ENCODE results near the gene ICOSLG.
"Not testable (repeated sequence)": the region's sequence is repeated elsewhere in the genome, so short reads cannot be mapped to it uniquely, and the experiment has no call there.

Gene ICOSLG

GRCh38 chr21:44265734-44266270 is 25.1 kb upstream of the ICOSLG start:
- in situ Hi-C loops (cut with MboI; ENCODE audit: low sequenced_read_pairs): no loop called here

- in situ Hi-C loops (cut with MboI; ENCODE audit: low sequenced_read_pairs): no loop called here
Observed at GRCh38 chr21:44263768-44264167, 23.0 kb upstream of the ICOSLG start.

DNA sequence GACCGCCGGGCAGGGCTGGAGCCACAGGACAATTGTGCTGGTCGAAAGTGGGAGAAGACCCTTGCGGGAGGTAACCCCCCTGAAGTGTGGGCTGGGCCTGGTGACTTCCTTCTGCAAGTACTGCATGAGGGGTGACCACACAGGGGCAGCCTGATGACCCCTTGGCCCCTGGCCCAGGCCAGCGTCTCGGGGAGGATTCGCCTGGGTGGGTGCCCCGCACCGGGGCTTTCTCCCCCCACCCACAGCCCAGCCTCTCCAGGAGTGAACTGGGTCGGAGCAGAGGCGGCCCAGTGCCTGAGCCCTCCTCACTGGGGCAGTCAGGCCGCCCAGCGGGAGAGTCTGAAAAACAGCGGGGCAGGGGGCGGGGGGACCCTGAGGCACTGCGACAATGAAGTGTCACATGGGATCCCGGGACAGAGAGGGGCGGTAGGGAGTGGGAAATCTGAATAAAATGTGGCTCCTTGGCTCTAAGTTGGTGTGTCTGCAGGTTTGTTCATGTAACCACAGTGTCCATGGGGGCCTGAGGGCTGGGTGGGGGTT is 22.5 kb upstream of the ICOSLG start:
- in situ Hi-C loops (cut with MboI; ENCODE audit: low sequenced_read_pairs): no loop called here

- in situ Hi-C loops (cut with MboI; ENCODE audit: low sequenced_read_pairs): no loop called here
Observed at GRCh38 chr21:44262338-44263056, 21.8 kb upstream of the ICOSLG start.

GRCh38 chr21:44261675-44262295 is 21.0 kb upstream of the ICOSLG start, which contains the start of gene DNMT3L:
Gene DNMT3L (minus strand): TSS chr21:44261897. CDS start chr21:44261259, 638 bp downstream.
- in situ Hi-C loops (cut with MboI; ENCODE audit: low sequenced_read_pairs): no loop called here

- in situ Hi-C loops (cut with MboI; ENCODE audit: low sequenced_read_pairs): no loop called here
Observed at GRCh38 chr21:44260791-44261631, 20.3 kb upstream of the ICOSLG start.

DNA sequence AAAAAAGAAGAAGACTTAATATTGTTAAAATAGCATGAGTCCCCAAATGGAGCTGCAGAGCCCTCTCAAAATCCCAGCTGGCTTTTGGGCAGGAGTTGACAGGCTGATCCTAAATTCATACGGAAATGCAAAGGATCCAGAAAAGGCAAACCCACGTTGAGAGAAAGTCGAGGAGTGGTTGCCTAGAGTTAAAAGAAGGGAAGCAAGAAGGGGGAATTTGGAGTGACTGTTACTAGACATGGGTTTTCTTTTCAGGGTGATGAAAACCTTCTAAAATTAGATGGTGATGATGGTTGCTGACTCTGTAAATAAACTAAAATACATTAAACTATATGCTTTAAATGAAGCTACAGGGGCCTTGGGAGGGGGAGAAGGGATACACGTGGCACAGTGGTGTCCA is 19.3 kb upstream of the ICOSLG start:
- in situ Hi-C loops (cut with MboI; ENCODE audit: low sequenced_read_pairs): no loop called here

DNA sequence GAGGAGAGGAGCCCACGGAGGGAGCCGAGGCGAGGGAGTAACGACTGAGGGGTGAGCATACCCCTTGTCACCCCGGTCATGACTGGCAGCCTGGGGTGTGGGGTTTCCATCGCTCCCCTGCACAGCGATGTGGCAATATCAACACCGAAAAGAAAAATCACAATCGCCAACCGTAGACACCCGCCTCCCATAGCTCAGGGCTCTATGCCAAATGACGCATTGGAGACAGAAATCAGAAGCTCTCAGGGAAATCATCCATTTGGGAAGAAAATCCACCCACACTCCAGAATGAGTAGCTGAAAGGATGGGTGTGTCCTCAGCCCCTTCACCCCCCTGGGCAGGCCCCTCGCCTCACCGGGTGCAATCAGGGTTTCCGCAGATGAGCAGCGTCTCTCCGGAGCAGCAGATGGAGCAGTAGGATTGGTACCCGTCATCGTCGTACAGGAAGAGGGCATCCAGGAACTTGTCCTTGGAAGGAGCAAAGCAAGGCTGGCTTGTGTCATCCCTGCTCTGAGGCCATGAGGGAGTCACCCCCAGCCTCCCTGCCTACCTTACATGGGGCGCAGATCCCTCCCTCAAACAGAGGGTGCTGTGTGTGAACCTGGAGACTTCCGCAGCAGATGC is 18.5 kb upstream of the ICOSLG start:
- in situ Hi-C loops (cut with MboI; ENCODE audit: low sequenced_read_pairs): no loop called here

DNA sequence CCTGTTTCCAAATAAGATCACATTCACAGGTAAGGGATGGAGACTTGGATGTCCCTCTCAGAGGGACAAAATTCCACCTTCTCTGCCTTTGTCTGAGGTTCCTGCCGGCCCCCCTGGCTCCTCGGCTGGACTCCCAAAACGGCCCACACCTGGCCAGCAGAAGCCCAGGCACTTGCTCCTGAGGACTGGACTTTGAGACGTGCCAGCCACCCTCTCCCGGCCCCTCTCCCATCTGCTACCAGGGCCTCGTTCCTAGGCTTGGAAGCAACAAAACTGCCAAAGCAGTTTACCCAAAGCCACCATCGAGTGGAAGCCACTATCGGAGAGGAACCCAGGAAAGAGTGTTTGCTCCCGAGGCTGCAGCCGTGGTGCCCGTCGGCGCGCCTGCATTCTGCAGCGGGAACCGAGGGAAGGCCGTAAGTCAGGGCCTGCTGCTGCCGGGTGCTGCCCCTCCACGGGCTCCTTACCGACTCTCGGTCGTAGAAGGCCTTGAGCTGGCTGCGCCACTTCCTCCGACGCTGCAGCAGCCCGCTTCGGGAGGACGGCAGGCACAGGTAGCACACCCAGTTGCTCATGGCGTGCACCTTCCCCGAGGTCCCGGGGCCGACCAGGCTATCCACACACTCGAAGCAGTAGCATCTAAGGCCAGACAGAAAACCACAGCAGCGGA is 17.4 kb upstream of the ICOSLG start:
- in situ Hi-C loops (cut with MboI; ENCODE audit: low sequenced_read_pairs): no loop called here

- in situ Hi-C loops (cut with MboI; ENCODE audit: low sequenced_read_pairs): no loop called here
Observed at GRCh38 chr21:44255511-44255981, 14.8 kb upstream of the ICOSLG start.

DNA sequence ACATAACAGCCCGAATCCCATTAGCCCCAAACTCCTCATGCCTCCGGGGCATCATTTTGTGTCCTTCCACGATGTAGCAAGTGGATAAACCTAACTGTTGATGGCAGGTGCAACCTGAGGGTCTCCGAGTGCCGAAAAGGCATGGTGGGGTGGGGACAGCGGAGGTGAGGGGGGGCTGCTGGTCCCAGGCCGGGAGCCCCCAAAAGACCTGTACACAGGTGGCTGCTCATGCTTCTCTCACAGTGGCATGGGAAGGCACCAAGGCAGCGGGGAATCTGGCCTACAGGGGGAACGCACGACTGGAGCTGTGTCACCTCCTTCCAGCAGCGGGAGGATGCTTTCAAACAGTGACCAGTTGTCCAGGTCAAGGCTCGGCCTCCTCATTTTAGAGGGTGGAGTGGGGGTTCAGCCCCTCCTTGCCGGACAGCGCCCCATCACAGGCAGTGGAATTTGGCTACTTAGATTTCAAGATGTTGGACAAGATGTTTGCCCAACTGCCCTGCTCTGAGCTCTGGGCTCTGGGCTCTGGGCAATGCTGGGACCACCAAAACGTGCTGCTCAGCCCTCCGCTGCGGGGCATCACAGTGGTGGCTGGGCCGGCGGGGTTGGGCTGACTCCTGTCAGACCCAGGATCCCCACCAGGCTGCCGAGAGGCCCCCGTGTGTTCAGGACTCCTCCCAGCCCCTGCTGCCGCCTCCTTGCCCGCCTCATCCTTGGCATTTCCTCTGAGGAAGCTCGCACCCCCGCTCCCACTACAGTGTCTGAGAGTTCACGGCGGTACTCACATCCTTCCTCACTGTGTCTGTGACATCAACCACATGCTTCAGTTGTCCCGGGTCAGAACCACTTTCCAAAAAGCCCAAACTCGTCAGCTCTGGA is 13.3 kb upstream of the ICOSLG start:
- in situ Hi-C loops (cut with MboI; ENCODE audit: low sequenced_read_pairs): no loop called here

DNA sequence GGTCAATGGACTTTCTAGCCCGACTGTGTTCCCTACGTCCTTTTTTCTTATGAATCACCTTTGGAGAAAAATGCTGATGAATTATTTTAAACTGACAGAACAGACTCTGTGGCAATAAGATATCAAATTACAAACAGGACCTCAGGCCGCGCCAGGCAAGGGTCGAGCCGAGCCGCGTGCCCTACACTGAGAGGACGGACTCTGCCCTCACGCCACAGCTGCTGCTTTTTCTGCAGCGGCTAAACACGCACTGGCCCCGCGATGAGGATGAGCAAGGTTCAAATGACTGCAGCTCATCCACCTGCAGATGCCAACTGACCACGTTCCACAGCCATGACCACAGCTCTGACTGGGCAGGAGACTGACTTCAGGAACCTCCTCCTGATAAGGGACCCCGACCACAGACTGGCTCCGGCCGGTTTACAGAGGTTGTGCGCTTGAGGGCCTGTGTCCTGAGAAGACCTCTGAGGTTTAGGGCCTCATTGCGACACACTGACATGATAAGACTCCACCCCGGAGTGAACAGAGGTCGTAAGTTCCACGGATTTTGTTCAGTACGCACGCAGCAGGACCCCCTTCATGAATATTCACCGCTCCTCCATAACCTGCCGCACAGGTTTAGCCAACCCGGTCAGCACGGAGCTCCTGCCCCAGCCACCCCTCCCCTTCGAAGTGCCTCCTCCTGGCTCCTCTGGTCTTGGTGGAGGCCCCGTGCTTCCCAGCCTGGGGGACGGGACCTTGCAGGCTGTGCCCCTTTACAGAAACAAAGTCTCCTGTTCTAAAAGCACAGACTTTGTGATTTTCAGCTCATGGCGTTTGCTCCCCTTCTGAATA is 8.7 kb upstream of the ICOSLG start:
- in situ Hi-C loops (cut with MboI; ENCODE audit: low sequenced_read_pairs): not testable (repeated sequence)

GRCh38 chr21:44247904-44248303 is 7.2 kb upstream of the ICOSLG start:
- in situ Hi-C loops (cut with MboI; ENCODE audit: low sequenced_read_pairs): not testable (repeated sequence)

- in situ Hi-C loops (cut with MboI; ENCODE audit: low sequenced_read_pairs): not testable (repeated sequence)
Observed at GRCh38 chr21:44243980-44244379, 3.2 kb upstream of the ICOSLG start.

DNA sequence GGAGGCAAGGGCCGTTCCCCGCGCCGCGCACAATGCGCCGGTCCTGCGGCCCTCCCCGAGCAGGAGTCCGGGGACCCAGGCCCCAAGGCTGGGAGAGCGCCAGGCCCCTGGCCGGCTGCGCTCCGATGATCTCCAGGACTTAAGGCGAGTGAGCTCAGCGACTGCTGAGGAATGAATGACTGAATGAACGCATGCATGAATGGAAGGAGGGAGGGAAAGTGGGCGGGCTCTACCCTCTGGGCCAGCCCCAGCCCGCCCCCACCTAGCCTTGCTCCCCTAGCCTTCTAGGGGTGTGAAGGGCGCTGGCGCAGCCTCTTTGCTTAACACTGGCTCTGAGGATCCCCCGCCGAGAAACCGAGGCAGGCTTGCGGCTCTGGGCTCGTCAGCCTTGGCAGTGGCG is 538 bp upstream of the ICOSLG start:
- in situ Hi-C loops (cut with MboI; ENCODE audit: low sequenced_read_pairs): not testable (repeated sequence)

DNA sequence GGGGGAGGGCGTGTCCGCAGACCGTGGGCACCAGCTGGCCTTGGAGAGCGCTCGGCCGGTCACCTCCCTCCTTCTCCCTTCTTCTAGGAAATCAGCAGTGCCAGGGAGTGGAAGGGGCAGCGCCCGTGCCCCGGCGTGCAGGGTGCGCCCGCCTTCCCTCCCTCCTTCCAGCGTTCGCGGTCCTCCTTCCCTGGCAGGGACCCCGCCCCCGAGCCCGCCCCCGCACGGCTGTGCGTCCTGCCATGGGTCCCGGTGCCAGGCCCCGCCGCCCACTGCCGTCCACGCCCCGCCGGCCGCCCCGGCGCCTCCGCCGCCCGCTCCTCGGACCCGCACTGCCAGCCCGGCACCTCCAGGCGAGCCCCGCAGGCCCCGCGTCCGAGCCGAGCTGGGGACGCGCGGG is 390 bp downstream of the ICOSLG start:
- in situ Hi-C loops (cut with MboI; ENCODE audit: low sequenced_read_pairs): not testable (repeated sequence)

GRCh38 chr21:44229561-44229960 is 11.2 kb downstream of the ICOSLG start:
- in situ Hi-C loops (cut with MboI; ENCODE audit: low sequenced_read_pairs): not testable (repeated sequence)

- in situ Hi-C loops (cut with MboI; ENCODE audit: low sequenced_read_pairs): not testable (repeated sequence)
Observed at GRCh38 chr21:44228109-44228508, 12.6 kb downstream of the ICOSLG start.
